ENCODE measurements around the gene RPS6KA5.
"Not testable (repeated sequence)": the region's sequence is repeated elsewhere in the genome, so short reads cannot be mapped to it uniquely, and the experiment has no call there.

RPS6KA5 gene

DNA sequence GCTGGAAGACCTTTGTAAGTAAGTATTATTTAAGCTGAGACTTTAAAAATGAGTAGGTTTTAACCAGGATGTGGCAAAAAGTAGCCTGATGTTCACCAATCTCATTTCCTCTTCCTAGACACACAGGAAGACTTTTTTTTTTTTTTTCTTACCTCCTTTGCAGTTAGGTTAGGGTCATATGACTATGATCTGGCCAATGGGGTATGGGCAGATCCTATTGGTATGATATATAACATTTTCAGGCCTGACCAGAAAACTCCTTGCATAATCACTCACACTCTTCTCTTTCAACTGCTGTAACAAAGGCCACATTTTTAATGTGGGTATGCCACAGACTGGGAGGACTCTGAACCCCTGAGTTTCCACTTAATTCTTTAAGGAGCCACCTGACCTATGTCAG is 2.7 kb upstream of the RPS6KA5 start:
- no peak for DNase-seq

DNA sequence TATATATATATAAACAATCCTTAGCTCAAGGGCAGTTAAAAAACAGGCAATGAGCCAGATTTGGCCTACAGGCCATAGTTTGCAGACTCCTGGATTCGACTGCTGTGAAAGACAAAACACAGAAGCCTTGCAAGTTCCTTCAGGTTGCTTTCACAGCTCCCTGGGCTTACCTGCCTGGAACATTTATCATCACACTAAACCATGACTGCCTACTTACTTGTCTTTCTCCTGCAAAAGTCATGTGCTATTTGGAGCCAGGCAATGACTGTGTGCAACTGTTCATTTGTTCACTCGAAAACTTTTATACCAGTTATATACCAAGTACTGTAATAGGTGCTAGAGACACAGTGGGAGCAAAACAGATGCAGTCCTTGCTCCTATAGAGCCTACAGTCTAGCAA is 2.2 kb upstream of the RPS6KA5 start:
- no peak for DNase-seq

GRCh38 chr14:91061056-91061887 is 831 bp upstream of the RPS6KA5 start:
- no peak for DNase-seq

DNA sequence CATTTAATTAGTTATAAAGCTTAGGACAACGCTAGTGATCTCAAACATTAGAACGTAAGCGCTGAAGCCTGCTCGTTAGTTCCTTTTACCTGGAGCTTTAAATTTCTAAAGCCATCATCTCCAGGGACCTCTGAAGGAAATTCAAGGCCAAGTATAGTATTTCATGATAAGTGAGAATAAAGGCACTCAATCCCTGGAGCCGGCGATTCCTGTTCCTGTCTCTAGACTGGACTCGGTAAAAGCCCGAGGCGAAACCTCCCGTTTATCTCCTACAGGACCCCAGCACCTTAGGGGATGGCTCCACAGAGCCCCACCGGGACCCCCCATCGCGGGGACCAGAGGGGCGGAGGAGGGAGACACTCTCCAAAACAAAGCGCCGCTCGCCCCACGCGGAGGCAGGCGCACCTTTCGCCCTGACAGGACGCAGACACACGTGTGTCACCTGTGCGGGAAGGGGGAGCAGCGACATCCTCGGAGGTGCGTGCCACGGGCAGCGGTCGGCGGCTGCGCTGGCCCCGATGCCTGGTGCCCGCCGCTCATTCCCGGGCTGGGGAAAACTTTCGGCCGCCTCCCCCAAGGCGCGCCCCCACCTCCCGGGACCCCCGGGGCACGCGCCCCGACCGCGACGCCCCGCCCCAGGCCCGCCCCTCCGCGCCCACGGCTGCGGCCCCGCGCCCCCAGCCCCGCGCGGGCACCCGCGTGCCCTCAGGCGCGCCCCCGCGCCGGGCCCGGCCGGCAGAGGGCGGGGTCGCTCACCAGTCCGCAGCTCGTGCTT is 678 bp downstream of the RPS6KA5 start:
- peak; percentile 65 for DNase-seq

- DNase-seq = no peak
Observed at GRCh38 chr14:91058042-91058581, 2.3 kb downstream of the RPS6KA5 start.

GRCh38 chr14:91056361-91056760 is 4.1 kb downstream of the RPS6KA5 start:
- DNase-seq = no peak

GRCh38 chr14:91055016-91055415 is 5.4 kb downstream of the RPS6KA5 start:
- no peak for DNase-seq

DNA sequence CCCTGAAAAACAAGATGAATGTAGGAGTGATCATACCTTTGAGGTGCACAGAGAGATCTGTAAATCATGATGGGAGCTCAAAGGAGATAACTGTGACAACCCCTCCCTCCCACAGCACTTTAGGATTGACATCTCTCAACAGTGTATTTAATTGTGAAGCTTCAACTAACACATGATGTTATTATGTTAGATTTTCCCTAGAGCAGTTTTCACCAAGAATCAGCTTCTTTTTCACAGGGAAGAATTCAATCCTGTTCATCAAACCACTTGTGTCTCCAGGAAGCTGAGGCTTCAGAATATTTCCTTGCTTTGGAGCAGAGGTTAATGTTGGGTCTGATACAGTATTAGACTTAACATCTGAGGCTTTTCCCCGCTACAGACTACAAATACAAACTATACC is 11.8 kb downstream of the RPS6KA5 start:
- no peak for DNase-seq

- DNase-seq = no peak
Observed at GRCh38 chr14:91048265-91048664, 12.2 kb downstream of the RPS6KA5 start.

GRCh38 chr14:91047174-91047753 is 13.2 kb downstream of the RPS6KA5 start:
- DNase-seq = no peak

DNA sequence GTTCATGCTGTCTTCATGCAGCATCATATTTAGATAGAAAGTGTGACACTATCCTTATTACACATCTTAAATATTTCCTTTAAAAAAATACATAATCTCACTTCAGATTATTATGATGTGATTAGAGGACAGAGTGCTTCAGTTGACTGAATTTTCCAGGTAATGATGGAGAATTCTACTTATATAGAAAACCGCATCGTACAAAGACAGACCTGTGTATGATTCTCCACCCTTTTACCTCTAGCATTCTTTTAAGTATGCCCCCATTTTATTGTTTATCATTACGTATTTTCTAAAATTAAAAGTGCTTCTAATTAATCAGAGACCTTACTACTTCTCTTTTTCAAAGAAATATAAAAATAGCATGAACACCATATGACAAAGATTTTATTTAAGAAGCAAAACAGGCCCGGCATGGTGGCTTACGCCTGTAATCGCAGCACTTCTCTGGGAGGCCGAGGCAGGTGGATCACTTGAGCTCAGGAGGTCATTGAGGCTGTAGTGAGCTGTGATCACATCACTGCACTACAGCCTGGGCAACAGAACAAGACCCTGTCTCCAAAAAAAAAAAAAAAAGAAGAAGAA is 13.9 kb downstream of the RPS6KA5 start:
- DNase-seq = no peak

DNA sequence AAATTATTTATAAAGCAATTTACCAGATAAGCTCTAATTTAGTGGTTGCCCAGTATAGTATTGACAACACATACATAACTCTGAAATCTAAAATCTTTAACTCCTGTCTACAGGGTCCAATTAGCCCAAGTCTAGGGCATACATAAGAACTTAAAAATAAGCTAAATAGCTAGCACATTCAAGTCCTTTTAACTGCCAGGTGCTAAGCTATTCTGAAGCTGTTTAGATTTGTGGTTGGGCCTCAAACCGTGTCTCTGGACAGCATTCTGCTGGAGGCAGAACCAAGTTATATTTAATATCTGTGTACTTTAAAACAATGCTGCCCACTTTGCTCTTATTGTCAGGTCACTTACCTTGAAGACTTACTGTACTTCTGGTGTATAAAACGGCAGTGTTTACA is 19.0 kb downstream of the RPS6KA5 start:
- peak; percentile 40 for DNase-seq

DNA sequence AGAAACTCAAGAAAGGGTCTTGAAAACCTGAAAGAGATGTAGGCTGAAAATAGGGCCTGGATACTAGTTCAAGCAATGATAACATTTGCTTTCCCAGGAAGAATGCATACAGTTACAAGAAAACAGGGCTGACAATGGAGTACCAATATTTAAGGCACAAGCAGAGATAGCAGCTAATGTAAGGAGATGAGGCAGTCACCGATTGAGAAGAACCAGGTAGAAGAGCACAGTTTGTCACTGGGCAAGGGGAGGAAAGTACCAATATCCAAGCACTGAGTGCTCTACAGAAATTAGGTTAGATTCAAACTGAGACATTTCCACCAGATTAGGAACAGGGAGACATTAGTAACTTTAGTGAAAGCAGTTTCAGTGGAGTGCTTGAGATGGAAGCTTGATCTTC is 19.9 kb downstream of the RPS6KA5 start:
- DNase-seq = no peak

DNA sequence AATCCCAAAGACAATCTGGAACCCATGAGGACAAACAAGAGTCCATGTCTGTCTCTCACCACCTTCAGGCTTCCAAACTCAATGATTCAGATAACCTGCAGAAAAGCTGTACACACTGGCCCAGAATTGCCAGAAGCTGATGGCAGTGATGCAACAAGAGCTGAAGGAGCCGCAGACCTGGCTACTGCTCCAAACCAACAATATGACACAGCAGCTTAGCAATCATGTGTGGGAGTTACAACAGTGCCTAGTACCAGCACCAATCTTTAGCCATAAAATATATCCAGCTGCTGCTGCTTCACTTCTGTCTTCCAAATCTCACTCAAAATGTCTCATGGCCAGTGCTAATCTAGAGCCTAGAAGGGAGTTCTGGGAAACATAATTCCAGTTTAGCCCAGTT is 22.0 kb downstream of the RPS6KA5 start:
- DNase-seq = no peak

DNA sequence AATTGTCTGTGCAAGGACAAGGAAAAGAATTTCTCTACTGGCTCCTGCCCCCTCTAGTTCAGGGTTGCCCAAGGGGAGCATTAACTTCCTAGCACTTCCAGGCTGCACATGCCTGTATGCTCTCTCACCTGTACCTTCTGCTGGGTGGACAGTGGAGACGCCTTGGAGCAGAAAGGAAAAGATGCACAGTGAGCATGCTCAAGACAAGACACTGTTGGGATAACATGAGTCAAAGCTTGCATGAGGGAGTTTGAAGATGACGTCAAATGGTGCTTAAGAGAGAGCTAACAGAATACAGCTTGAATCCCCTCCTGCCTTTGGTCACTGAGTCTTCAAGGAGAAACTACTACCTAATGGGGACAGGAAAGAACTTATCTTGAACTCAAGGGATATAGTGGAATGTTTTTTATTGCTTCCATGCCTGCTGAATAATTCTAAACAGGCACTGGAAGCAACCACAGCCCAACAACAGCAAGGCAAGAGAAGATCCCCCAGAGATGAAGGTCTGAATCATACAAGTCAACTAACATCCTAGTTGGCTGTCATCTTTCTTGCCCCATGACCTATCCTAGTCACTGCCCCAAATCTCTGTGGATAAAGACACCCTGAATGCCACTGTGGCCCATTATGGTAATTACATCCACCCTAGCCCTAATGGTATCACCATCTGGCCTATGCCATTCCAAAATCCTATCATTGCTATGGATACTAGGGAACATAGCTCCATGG is 23.5 kb downstream of the RPS6KA5 start:
- DNase-seq = no peak

DNA sequence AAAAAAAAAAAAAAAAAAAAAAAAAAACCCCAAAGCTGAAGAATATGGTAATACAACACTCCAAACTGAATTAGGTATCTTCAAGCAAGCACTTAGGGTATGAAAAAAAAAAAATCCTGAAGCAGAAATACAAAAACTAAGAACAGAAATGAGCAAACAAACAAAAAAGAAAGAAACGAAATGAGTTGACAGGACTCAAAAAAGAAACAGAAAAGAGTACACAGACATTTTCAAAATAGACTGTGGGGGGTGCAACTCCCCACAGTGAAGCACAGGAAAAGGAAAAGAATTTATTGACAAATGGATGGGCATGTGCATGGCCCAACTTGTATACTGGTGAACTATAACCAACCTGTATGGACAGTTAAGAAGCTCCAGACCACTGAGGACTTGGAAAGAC is 24.6 kb downstream of the RPS6KA5 start:
- no peak for DNase-seq

- not testable (repeated sequence) for DNase-seq
Observed at GRCh38 chr14:91034379-91034778, 26.1 kb downstream of the RPS6KA5 start.

GRCh38 chr14:91032248-91032647 is 28.2 kb downstream of the RPS6KA5 start:
- no peak for DNase-seq

GRCh38 chr14:91031666-91032065 is 28.8 kb downstream of the RPS6KA5 start:
- no peak for DNase-seq

DNA sequence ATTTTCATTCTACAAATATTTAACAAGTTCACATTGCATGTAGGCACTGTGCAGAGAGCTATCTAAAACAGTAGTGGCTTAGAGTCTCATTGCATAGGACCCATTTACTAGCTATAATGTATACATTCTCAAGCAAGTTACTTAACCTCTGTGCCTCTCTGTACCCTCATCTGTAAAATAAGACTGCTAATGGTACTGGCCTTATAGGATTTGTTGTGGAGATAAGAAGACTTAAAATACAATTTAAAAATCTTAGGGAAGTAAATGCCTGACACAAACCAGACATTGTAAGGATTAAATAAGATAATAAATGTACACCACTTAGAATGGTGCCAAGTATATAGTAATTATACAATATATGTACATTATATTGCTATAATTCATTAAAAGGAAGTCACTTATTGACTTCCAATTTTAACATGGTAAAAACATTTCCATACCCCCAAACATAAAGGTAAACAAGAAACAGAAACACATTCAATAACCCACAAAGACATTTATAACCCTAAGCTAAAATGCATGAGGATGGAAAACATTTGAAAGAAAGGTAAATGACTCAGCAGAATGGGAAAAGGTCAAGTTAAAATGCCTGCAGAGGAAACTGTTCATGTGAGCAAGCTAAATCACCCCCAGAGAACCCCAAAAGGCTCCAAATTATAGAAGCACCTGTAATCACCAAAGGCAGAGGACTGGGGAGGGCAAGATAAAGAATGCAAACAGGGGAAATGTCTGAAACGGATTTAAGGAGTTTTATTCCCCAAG is 30.8 kb downstream of the RPS6KA5 start:
- no peak for DNase-seq

GRCh38 chr14:91027561-91027960 is 32.9 kb downstream of the RPS6KA5 start:
- no peak for DNase-seq

- DNase-seq = not testable (repeated sequence)
Observed at GRCh38 chr14:91022622-91023028, 37.8 kb downstream of the RPS6KA5 start.

Measured in NCI-H146 (cell line).